Measurements from ENCODE around the gene P4HTM.

Gene P4HTM

GRCh38 chr3:49024449-49024848 lies 34.4 kb downstream of the P4HTM start:
- no peak for TF ChIP-seq CTCF (IDR thresholded peaks at IDR 0.05; ENCODE audit: control extremely low read depth, extremely low read depth, low read depth, missing control alignments)
- ChIA-PET CTCF (interaction anchor here (2.9 to 8.3 kb wide), 2 partner anchors 15 to 37 kb away, joined by 11 to 131 read pairs; partner anchors contain the start of gene WDR6), POLR2A (no interaction called here)
- no peak for DNase-seq (ENCODE audit: extremely low spot score)

- no peak for DNase-seq (ENCODE audit: extremely low spot score)
- POLR2A ChIA-PET = interaction anchor here (0.6 to 1.7 kb wide), 3 partner anchors 13 to 25 kb away, joined by 3 to 7 read pairs (median 4); partner anchors contain the start of gene WDR6
- no peak for TF ChIP-seq CTCF (IDR thresholded peaks at IDR 0.05; ENCODE audit: control extremely low read depth, extremely low read depth, low read depth, missing control alignments)
- CTCF ChIA-PET = interaction anchor here (1.1 to 8.3 kb wide), 3 partner anchors 16 to 69 kb away, joined by 3 to 131 read pairs (median 11); partner anchors contain the start of genes QRICH1 and WDR6
Measured at GRCh38 chr3:49025005-49025792, 35.2 kb downstream of the P4HTM start.

GRCh38 chr3:49025793-49026520 lies 35.9 kb downstream of the P4HTM start:
- no peak for TF ChIP-seq CTCF (IDR thresholded peaks at IDR 0.05; ENCODE audit: control extremely low read depth, extremely low read depth, low read depth, missing control alignments)
- CTCF ChIA-PET = interaction anchor here (1.1 to 2.9 kb wide), 3 partner anchors 33 to 68 kb away, joined by 3 to 11 read pairs (median 3); partner anchors contain the start of gene QRICH1
- DNase-seq (ENCODE audit: extremely low spot score) = no peak
- POLR2A ChIA-PET = interaction anchor here (1.0 to 1.7 kb wide), 2 partner anchors 13 to 19 kb away, joined by 4 to 7 read pairs; partner anchors contain the start of gene WDR6

GRCh38 chr3:49026536-49026935 lies 36.5 kb downstream of the P4HTM start:
- DNase-seq (ENCODE audit: extremely low spot score) = no peak
- no peak for TF ChIP-seq CTCF (IDR thresholded peaks at IDR 0.05; ENCODE audit: control extremely low read depth, extremely low read depth, low read depth, missing control alignments)
- POLR2A ChIA-PET = interaction anchor here (0.6 to 1.7 kb wide), 3 partner anchors 14 to 125 kb away, joined by 3 to 7 read pairs (median 5); partner anchors contain the start of gene WDR6
- CTCF ChIA-PET = interaction anchor here (1.5 kb wide), 1 partner anchor 33 kb away, joined by 3 read pairs; no protein-coding TSS in a partner anchor

GRCh38 chr3:49027634-49028033 lies 37.6 kb downstream of the P4HTM start:
- no peak for TF ChIP-seq CTCF (IDR thresholded peaks at IDR 0.05; ENCODE audit: control extremely low read depth, extremely low read depth, low read depth, missing control alignments)
- no peak for DNase-seq (ENCODE audit: extremely low spot score)
- ChIA-PET CTCF (no interaction called here), POLR2A (interaction anchor here (1.1 kb wide), 1 partner anchor 20 kb away, joined by 3 read pairs; the partner anchor contains the start of gene WDR6)

- DNase-seq (ENCODE audit: extremely low spot score) = no peak
- CTCF ChIA-PET = interaction anchor here (1.5 kb wide), 1 partner anchor 69 kb away, joined by 4 read pairs; no protein-coding TSS in a partner anchor
Measured at GRCh38 chr3:49028298-49028672, 38.2 kb downstream of the P4HTM start.

More at GRCh38 chr3:49028298-49028672, 38.2 kb downstream of the P4HTM start:
- POLR2A ChIA-PET = interaction anchor here (0.5 to 1.8 kb wide), 5 partner anchors 8 to 79 kb away, joined by 5 to 29 read pairs (median 17); partner anchors contain the start of genes QRICH1 and WDR6
- no peak for TF ChIP-seq CTCF (IDR thresholded peaks at IDR 0.05; ENCODE audit: control extremely low read depth, extremely low read depth, low read depth, missing control alignments)

All from GM10248 (cell line).